Measurements from ENCODE around the gene CCDC69.

CCDC69 gene

DNA sequence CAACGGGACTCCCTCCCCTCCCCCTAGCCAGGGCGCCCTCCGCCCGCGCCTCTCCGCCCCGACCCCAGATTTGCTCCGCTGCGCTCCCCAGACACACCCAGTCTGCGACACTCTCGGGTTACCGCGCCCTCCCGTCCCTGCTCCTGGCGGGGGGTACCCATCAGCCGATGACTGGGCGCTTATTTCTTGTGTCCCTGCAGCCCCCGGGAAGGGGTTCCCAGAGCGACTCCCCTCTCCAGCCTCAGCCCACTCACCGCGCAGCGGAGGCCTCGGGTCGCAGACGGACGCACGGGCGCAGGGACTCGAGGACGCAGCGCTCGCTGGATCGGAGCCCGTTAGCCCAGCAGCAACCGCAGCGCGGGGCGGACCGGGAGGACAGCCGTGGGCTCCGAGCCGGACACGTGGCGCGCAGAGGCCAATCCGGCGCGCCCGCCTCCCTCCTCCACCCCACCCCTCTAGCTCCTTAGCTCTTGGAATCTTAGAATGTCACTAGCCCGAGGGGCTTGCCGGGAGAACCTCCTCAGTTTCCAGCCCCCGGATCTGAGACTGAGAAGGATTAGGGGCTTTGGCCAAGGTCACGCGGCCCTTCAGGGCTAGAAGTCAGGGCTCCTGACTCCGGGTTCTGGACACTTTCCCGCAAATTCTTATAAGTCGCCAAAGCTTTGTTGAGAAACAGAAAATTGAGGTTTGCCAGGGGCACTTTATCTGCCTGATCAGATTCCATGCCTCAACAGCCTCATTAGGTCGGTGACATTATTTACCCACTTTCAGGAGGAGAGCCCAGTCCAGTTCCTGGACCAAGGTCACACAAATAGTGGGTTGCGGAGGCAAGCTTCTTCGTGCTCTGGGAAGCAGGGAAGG, 66.2 kb downstream of the CCDC69 start, which contains the start of gene ANXA6:
ANXA6 (minus strand) TSS at position 354 of the 861 bp plus-strand sequence. CDS start 9,878 bp downstream, outside the sequence.
- DNase-seq: no peak

DNA sequence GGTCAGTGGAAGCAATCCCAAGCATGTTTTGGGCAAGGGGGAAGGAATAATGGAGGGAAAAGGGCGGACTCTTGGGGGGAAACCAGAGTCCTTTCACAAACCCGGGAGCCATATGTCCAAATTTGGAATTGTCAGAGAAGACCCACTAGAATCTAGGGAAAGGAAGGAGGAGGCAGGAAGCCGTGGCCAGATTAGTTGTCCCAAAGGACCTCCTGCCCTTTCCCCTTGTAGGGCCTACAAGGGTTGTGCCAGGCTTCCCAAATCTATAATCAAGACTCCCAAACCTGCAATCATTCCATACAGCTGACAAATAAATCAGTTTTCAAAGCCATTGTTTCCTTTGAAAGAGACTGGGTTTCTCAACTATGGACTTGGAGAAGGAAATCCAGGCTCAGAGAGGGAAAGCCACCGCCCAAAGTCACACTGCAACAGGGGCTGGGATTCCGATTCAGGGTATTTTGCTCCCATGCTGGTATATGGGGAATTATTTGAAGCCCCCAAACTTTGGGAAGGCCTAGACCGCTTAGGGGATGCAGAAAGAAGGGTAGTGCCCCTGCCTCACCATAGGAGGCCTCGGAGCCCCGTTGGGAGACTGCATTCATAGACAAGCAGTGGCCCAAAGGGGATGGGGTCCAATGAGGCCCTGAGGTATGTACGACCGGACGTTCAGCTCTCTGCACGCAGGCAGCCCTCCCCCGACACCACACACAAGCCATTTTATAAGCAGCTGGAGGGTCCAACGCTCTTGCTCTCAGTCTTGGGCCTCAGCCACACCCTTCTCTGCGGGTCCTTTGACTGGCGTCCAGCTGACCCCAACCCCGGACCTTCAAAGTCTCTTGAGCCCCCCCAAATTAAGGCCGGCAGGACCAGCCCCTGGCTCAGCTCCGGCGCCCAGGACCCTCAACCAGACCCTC, 67.1 kb downstream of the CCDC69 start:
- no peak for DNase-seq

DNA sequence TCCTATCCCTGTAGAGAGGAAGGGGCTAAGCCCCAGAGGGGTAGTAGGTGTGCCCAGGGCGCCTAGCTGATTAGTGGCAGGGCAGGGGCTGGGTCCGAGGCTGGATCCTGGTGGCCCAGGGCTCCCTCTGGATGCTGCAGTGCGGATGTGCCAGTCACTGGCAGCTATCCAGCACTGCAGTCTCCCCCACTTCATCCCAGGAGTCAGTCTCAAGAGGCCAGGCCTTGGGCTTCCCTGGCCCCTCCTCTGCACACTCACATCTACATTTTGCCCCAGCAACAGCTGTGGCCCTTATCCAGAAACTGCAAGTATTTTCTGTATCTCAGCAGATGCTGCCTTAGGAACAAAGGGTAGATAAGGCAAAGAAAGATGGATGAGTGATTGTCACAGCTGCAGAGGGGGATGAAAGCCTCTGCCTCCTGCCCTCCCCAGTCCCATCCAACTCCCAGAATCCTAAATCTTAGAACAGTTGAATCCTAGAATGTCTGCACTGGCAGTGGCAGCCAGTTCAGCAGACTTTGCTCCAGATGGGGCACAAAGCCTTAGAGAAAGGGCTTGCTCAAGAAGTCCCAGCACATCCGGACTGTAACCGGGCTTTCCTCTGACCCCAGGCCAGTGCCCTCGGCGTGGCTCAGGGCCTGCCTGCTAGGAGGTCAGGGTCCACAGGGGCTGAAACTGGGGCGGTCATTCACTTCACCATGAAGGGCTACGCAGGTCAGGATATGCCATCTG, 68.0 kb downstream of the CCDC69 start:
- DNase-seq: no peak

DNA sequence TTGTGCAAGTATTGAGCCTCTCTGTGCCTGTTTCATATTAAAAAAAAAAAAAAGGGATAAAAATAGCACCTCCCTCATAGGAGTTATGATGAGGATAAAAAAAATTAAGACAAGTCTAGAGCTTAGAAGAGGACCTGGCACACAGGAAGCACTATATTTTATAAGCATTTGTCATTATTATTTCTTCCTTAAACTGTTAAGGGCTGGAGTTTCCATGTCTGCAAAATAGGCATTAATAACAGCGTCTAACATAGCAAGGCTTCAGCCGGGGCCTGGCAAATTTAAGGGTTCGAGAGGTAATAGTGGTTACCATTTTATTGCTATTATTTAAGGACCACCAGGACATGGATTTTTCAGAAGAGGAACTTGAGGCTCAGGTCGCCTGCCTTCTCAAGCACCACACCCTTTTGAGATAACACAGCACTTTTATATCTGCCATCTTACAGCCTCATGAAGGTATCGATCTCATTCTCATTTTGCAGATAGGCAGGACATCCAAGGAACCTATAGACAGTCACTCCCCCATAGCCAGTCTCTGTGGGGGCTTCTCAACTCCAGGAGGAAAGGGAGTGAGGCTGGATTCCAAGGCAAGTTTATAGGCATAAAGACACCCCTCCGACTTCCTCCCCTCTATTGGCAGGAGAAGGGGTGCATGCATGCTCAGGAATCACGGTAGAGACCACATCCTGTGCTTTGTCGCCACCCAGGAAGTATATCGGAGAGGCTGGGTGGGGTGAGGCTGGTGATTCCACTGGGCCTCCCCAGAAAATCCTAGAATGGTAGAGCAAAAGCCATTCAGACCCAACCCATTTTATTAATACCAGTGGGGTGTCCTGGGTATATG, 68.7 kb downstream of the CCDC69 start:
- no peak for DNase-seq

DNA sequence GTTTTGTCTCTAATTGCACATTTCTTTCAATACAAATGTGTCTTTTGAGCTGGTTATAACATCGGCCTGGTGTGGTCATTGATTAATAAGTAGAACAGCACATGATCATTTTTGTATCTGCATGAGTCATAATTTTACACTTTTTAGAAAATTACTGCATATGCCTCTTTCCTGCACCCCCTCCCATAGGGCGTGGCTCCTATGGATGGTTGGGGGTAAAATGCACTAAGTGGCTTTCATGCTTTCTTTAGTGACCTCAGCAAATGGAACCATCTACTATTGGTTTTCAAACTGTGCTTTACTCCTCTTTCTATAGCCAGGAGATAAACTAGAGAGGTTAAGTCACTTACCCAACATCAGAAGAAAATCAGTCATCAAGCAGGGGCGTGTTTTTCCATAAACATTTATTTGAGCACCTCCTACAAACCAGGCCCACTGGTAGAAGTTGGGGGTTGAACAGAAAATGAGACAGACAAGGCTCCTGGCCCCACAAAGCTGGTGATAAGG, 70.1 kb downstream of the CCDC69 start:
- no peak for DNase-seq

DNA sequence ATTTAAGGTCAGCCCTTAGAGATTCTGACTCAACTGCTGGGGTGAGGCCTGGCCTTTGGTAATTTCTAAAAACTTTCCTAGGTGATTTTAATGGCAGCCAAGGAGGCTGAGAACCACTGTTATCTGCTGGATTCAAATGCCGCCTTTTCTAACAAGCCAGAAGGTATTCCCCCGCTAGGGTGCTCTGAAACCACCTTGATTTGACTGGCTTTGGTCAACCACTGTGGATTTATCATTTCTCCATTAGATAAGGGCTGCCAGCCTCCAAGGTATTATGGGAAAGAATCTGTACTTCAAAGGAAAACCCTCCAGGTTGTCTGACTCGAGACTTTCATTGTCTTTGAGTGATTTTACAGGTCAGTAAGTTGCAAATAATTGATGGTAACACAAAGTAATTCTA, 70.6 kb downstream of the CCDC69 start:
- DNase-seq: no peak

DNA sequence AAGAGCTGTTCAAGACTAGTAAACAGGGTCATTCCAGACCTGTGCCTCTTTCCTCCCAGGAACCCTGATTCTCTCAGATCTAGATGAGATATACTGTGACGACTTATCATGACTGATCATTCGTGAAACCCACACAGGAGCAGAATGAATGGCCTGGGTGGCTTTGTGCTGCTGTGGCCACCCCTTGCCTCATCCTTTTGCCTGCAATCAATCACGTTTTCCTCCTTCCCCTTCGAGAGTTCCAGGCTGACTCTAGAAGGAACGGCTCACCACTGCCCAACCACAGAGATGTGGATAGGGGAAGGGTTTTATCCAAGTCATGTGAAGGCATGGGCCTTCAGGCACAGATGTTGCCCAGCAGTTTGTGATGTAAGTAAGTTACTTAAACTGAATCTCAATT, 72.1 kb downstream of the CCDC69 start:
- DNase-seq: no peak

DNA sequence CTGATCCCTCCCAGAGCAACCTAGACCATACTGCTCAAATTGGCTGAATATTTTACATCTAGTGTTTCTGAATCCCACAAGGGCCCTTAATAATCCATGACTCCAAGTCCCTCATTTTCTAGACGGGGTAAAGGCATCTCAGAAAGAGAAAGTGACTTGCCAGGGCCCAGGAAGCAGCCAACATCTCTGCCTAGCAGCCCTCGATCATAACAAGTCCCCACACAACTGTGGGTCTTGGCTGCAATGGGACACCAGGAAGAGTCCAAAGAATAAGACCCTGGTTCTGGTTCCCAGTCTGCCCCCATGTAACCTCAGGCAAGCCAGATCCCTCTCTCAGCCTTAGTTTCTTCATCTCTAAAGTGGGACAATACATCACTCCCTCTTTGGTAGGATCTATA, 72.6 kb downstream of the CCDC69 start:
- no peak for DNase-seq

DNA sequence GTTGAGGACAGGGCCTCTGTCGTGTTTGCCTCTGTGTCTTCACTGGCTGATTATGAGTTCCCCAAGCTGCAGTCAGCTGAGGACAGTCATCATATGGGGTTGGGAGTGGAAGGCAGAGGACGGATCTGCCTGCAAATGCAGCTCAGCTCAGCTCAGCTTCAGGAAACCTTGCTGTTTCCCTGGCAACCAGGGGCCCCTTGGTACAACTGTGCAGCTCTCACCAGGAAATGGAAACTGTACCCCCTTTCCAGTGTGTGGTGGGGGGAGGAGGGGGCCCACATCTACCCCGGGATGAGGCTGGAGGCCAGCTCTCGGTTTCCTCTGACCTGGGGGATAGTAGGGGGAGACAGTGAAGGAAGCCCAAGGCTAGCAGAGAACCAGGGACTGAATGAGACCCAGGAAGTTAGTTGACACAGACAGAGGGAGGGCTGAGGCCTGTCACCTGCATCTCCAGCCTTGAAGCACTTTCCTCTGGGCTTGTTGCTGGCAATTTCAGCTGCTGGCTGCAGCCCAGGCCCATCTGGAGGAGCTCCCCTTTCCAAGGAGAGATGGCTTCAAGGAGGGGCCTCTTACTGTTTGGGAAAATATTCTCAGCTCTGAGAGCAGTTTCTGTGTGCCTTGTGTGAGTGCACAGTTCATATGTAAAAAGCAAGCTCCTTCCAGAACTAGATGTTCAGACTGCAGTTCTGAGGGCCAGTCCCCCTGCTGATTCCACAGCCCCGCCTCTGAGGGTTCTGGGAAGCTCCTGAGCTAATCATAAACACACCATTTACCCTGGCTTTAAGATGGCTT, 73.2 kb downstream of the CCDC69 start:
- no peak for DNase-seq

DNA sequence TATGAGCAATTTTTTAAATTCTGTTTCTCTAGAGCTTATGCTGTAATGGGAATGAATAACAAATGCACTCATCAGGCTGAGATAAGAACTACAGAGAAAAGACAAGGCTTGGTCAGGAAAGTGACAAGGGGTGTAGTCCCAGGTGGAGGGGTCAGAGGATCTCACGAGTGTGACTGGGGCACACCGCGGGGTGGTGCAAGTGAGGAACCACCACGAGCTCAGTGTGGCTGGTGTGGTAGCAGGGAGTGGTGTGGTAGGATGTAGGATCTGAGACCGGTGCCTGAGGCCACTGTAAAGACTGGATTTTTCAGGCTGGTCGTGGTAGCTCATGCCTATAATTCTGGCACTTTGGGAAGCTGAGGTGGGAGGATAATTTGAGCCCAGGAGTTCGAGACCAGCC, 75.3 kb downstream of the CCDC69 start:
- no peak for DNase-seq

DNA sequence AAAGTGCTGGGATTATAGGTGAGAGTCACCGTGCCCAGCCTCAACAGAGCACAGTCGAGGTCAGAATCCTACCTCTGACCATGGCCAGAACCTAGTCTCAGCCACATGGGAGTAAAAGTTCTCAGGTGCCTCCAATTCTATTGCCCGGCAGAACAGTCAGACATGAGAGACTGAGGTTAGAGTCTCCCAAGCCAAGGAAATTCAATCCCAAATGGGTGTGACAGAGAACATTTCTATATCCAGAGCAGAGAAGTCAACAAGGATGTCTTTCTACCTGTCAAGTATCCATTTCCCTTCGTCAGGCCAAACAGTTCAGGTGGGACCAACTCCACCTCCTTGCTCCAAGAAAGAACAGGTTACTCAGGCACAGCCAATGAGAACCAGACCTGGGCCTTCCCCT, 76.9 kb downstream of the CCDC69 start:
- no peak for DNase-seq

DNA sequence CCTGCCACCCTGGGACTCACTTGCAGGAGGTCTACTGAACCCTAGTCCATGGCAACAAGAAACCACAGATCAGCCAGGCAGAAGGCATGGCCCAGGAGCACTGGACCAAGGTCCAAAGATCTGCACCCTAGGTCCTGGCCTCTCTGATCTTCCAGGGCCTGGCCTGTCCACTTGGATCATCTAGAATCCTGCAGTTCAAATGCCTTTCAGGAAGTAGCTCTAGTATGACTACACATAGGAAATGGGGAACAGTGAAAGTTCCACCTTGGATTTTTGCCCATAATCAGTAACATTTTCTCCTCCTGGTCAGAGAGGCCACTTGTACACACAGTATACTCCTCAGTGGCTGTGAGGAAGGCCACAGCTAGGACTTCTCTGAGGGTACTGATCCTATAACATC, 77.8 kb downstream of the CCDC69 start:
- DNase-seq: no peak

DNA sequence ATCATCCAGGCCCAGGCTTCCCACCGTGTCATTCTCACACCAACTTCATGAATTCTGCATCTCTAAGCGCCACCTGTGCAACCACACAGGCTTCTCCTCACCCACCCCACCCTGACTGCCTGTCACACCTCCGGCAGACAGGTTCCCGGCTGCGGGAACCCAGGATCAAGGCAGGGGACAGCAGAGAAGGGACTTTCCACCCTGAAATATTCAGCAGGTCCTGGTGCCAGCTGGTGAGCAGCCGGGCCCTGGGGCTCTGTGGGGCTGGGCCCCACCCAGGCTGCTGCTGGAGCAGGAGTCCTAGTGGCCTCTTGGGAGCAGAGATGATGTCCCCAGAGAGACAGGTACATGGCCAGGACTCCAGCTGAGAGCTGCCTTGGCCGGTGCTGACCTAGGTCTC, 79.0 kb downstream of the CCDC69 start:
- DNase-seq: no peak

DNA sequence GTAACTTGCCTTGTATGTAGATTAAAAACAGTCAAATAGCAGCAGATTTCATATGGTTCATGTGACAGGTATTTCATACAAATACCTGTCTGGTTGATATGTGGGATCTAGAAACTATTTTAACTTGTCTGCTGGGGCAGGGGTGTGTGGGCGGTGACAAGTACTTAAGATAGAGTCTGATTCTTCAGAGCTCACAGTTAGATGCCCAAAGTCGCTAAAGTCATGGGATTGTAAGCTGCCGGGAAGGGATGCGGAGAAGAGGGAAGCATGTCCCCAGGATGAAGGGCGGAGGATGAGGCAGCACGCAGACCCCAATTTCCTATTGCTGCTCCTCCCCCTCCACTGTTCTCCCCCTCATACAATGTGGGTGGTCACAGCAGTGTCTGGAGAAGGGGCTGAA, 79.6 kb downstream of the CCDC69 start:
- DNase-seq: no peak

DNA sequence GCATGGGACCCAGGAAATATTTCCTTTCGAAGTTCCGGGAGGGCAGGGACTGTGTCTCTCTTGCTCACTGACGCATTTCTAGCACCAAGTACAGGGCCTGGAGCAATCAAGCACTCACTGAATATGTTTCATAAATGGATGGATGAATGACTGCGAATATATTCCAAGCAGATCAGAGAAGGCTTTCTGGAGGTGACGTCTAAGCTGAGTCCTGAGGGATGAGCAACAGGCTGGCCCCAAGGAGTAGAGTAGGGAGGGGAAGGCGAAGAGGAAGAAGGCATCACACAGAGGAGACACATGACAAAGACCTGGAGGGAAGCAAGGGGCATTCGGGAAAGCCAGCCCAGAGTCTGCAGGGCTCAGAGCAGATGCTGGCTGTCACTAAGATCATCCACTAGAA, 80.2 kb downstream of the CCDC69 start:
- DNase-seq: no peak

DNA sequence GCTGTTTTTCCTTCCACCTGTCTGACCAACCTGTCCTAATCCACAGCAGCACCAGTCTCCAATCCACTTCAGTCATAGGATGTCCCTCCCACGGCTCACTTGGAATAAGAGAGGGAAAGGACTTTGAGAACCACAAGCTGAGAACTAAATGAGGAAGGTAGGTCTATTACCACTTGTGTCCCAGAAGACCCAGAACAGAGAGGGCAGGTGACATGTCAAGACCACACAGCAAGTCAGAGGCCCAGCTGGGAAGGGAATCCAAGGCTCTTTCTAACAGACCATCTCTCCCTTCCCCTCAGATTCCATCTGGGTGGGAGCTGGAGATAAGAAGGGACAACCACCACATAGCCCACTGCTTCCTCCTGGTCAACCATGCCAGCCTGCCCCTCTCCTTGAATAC, 81.0 kb downstream of the CCDC69 start:
- no peak for DNase-seq

DNA sequence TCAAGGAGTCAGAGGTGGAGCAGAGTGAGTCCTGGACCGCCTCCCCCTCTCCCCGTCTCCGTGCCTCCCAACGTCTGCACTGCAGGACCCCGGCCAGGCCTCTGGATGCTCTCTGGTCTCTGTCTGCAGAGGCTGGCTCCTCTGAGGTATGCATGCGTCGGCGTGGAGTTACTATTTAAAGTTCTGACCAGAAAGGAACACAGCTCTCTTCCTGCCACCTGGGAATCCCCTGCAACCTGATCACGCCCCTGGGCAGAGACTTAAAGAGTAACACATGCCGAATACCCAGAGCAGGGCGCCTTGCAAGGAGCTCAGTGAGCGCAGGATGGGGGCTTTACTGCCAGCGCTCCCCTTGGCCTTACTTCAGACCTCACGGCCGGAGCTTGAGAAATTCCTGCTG, 82.4 kb downstream of the CCDC69 start:
- DNase-seq: no peak

DNA sequence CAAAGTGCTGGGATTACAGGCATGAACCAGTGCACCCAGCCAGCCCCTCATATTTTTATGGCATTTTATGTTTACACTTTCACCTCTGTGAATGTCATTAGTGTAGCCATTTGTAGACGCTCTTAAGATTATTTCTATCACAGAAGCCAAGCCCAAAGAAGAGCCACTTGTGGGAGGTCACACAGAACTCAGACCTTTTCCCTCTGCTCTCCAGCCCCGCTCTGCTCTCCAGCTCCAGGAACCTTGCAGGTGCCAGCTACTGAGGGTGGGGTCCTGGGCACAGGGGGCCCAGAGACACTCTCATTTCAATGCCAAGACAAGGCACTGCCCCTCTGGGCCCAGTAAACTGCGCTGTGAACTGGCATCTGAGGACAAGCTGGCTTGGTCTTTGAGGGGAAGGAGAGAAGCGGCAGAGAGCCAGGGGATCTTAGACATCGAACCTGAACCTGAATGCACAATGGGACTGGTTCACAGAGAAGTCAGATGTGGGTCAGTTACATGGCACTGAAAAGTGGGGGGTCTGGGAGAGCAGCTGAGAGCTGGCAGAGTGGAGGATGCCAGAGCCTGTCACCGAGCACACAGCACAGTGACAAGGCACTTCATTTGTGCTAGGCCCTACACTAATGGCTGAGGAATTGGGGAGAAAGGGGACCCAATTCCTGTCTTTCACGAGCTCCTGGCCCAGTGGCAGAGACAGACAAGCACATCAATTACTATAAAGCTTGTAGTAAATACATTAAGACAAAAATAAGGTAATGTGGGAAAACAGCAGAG, 83.0 kb downstream of the CCDC69 start:
- no peak for DNase-seq

DNA sequence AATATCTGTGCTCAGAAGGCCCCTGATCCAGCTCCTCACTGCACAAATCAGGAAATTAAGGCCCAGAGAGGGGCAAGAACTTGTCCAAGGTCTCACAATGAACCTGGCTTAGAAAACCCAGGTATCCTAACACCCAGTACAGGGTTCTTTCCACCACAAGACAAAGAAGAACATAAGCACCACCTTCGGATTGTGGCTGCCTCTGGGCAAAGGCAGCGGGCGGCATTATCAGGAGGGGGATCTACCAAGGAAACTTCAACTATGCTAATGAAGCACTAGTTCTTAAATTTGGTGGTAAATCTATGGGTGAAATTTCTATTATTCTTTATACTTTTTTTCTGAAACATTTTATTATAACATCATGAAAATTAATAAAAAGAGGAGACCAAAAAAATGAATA, 84.2 kb downstream of the CCDC69 start:
- DNase-seq: no peak

DNA sequence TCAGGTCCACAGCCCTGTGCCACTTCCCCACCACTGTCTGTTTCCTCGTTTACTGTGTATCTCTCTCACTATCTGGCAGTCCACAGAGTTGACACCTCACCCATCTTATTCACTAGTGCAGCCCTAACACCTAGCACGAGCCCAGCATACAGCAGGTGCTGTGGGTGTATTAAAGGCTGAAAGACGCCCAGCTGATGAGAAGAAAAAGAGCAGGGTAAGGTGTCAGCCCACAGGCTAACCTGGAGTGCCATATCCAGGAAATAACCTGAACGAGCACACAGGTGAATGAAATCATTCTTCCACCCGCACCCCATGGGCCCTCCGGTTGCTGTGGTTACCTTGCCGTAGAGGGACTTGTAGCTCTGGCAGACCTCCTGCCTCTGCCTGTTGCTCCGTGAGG, 84.9 kb downstream of the CCDC69 start:
- no peak for DNase-seq
